ENCODE measurements around the gene FASTKD2. TPM values are rescaled to one million over a fixed set of nuclear protein-coding genes. Genes with fewer than 3 reads are reported as not detected.
A peak's percentile ranks its signal among the peaks of the same experiment; 100 is the strongest.

Gene FASTKD2
- total RNA-seq, 2 experiments from 2014 or later: 33.9 to 37.0 TPM

- no peaks in the 10 kb centered on the region for H3K9me3 Mint-ChIP-seq (ENCODE audit: low read depth)
- H3K27ac Mint-ChIP-seq: no peak overlapping the region
- H3K4me3 Mint-ChIP-seq: no peak overlapping the region
- ATAC-seq (no peak), DNase-seq (no peak)
- H3K36me3 Mint-ChIP-seq (ENCODE audit: low read depth): no peaks in the 10 kb centered on the region
- ChIA-PET POLR2A (no interaction called here), CTCF (interaction anchor here (0.7 kb wide), 1 partner anchor 44 kb away, joined by 3 read pairs; no protein-coding TSS in a partner anchor)
- intact Hi-C loops (cut with DNase I, micrococcal nuclease): no loop called here
- H3K27me3 Mint-ChIP-seq: peaks cover 14% of the 10 kb centered on the region
- peaks cover 7% of the 10 kb centered on the region for H3K4me1 Mint-ChIP-seq
Observed at GRCh38 chr2:206740800-206741199, 24.6 kb upstream of the FASTKD2 start.

- ATAC-seq (no peak), DNase-seq (no peak)
- CTCF ChIA-PET: interaction anchor here (1.0 kb wide), 1 partner anchor 8 kb away, joined by 4 read pairs; no protein-coding TSS in a partner anchor
- Mint-ChIP-seq H3K4me3 (no peak overlapping the region), H3K36me3 (ENCODE audit: low read depth) (no peaks in the 10 kb centered on the region), H3K9me3 (ENCODE audit: low read depth) (no peaks in the 10 kb centered on the region), H3K27ac (no peak overlapping the region), H3K4me1 (no peaks in the 10 kb centered on the region), H3K27me3 (peaks cover 29% of the 10 kb centered on the region)
- intact Hi-C loops (cut with DNase I, micrococcal nuclease): no loop called here
- POLR2A ChIA-PET: no interaction called here
Observed at GRCh38 chr2:206756816-206757215, 8.6 kb upstream of the FASTKD2 start.

- DNase-seq (no peak), ATAC-seq (no peak)
- Mint-ChIP-seq H3K27ac (peak overlapping the region; percentile 98), H3K4me1 (peaks cover 34% of the 10 kb centered on the region), H3K4me3 (peak overlapping the region; percentile 93), H3K9me3 (ENCODE audit: low read depth) (no peaks in the 10 kb centered on the region), H3K27me3 (peaks cover 4% of the 10 kb centered on the region), H3K36me3 (ENCODE audit: low read depth) (peaks cover 19% of the 10 kb centered on the region)
- POLR2A ChIA-PET: interaction anchor here (0.7 to 1.1 kb wide), 6 partner anchors 28 to 765 kb away, joined by 3 to 4 read pairs (median 4); partner anchors contain the start of genes CREB1, EEF1B2 and KLF7
- intact Hi-C loops (cut with DNase I, micrococcal nuclease): loop anchor here (1.0 to 5.0 kb wide), 8 partner anchors 27 to 1503 kb away; partner anchors contain the start of genes METTL21A (in 2 of the 2), CREB1 (in 1 of the 2), EEF1B2 (in 1 of the 2) and NDUFS1 (in 1 of the 2)
- CTCF ChIA-PET: interaction anchor here (0.6 to 1.6 kb wide), 6 partner anchors 16 to 60 kb away, joined by 3 to 9 read pairs (median 4); no protein-coding TSS in a partner anchor
Observed at GRCh38 chr2:206764673-206765241, 649 bp upstream of the FASTKD2 start.

GRCh38 chr2:206766057-206766930 lies 888 bp downstream of the FASTKD2 start:
- ChIA-PET CTCF (interaction anchor here (0.8 to 1.6 kb wide), 3 partner anchors 14 to 859 kb away, joined by 3 to 9 read pairs (median 3); partner anchors contain the start of gene METTL21A), POLR2A (interaction anchor here (0.7 to 1.1 kb wide), 3 partner anchors 17 to 763 kb away, joined by 3 to 4 read pairs (median 3); partner anchors contain the start of gene CREB1)
- intact Hi-C loops (cut with DNase I, micrococcal nuclease): loop anchor here in 1 of 2 experiments (5.0 kb wide), 3 partner anchors 494 to 1501 kb away; partner anchors contain the start of genes PIKFYVE and ZDBF2
- peaks cover 37% of the 10 kb centered on the region for H3K4me1 Mint-ChIP-seq
- ATAC-seq (no peak), DNase-seq (no peak)
- no peaks in the 10 kb centered on the region for H3K9me3 Mint-ChIP-seq (ENCODE audit: low read depth)
- peaks cover 30% of the 10 kb centered on the region for H3K36me3 Mint-ChIP-seq (ENCODE audit: low read depth)
- H3K4me3 Mint-ChIP-seq: peak overlapping the region; percentile 93
- peak overlapping the region; percentile 98 for H3K27ac Mint-ChIP-seq
- H3K27me3 Mint-ChIP-seq: no peaks in the 10 kb centered on the region

- intact Hi-C loops (cut with DNase I, micrococcal nuclease): no loop called here
- Mint-ChIP-seq H3K27ac (peak overlapping the region; percentile 42), H3K9me3 (ENCODE audit: low read depth) (peaks cover 11% of the 10 kb centered on the region), H3K4me1 (peaks cover 40% of the 10 kb centered on the region), H3K36me3 (ENCODE audit: low read depth) (peaks cover 77% of the 10 kb centered on the region), H3K27me3 (no peaks in the 10 kb centered on the region), H3K4me3 (no peak overlapping the region)
- DNase-seq: no peak
- ATAC-seq: no peak
- ChIA-PET POLR2A (no interaction called here), CTCF (interaction anchor here (1.2 to 1.5 kb wide), 2 partner anchors 8 to 17 kb away, joined by 3 to 6 read pairs; no protein-coding TSS in a partner anchor)
Observed at GRCh38 chr2:206774871-206775270, 9.5 kb downstream of the FASTKD2 start.

- H3K27ac Mint-ChIP-seq: no peak overlapping the region
- peaks cover 44% of the 10 kb centered on the region for H3K4me1 Mint-ChIP-seq
- intact Hi-C loops (cut with DNase I, micrococcal nuclease): no loop called here
- H3K4me3 Mint-ChIP-seq: no peak overlapping the region
- no peak for DNase-seq
- H3K27me3 Mint-ChIP-seq: no peaks in the 10 kb centered on the region
- CTCF ChIA-PET: interaction anchor here (0.7 to 1.4 kb wide), 2 partner anchors 9 to 697 kb away, joined by 3 read pairs; no protein-coding TSS in a partner anchor
- ATAC-seq: no peak
- POLR2A ChIA-PET: no interaction called here
- H3K9me3 Mint-ChIP-seq (ENCODE audit: low read depth): peaks cover 18% of the 10 kb centered on the region
- H3K36me3 Mint-ChIP-seq (ENCODE audit: low read depth): peaks cover 79% of the 10 kb centered on the region
Observed at GRCh38 chr2:206776432-206776831, 11.0 kb downstream of the FASTKD2 start.

- Mint-ChIP-seq H3K4me3 (no peak overlapping the region), H3K27ac (peak overlapping the region; percentile 38), H3K4me1 (peaks cover 47% of the 10 kb centered on the region), H3K27me3 (no peaks in the 10 kb centered on the region), H3K36me3 (ENCODE audit: low read depth) (peaks cover 86% of the 10 kb centered on the region), H3K9me3 (ENCODE audit: low read depth) (peaks cover 18% of the 10 kb centered on the region)
- intact Hi-C loops (cut with DNase I, micrococcal nuclease): loop anchor here (1.0 to 2.0 kb wide), 4 partner anchors 11 to 388 kb away; no protein-coding TSS in a partner anchor
- no peak for DNase-seq
- no peak for ATAC-seq
- CTCF ChIA-PET: interaction anchor here (0.6 to 5.0 kb wide), 11 partner anchors 9 to 1260 kb away, joined by 3 to 45 read pairs (median 8); partner anchors contain the start of genes FASTKD2 and MDH1B
- POLR2A ChIA-PET: no interaction called here
Observed at GRCh38 chr2:206780671-206781070, 15.3 kb downstream of the FASTKD2 start.

GRCh38 chr2:206783718-206784117 lies 18.3 kb downstream of the FASTKD2 start:
- peaks cover 30% of the 10 kb centered on the region for H3K4me1 Mint-ChIP-seq
- H3K4me3 Mint-ChIP-seq: no peak overlapping the region
- peaks cover 69% of the 10 kb centered on the region for H3K36me3 Mint-ChIP-seq (ENCODE audit: low read depth)
- DNase-seq: no peak
- H3K27me3 Mint-ChIP-seq: no peaks in the 10 kb centered on the region
- ATAC-seq: no peak
- POLR2A ChIA-PET: no interaction called here
- intact Hi-C loops (cut with DNase I, micrococcal nuclease): no loop called here
- CTCF ChIA-PET: interaction anchor here (0.8 to 5.0 kb wide), 7 partner anchors 10 to 688 kb away, joined by 3 to 25 read pairs (median 3); no protein-coding TSS in a partner anchor
- peaks cover 13% of the 10 kb centered on the region for H3K9me3 Mint-ChIP-seq (ENCODE audit: low read depth)
- no peak overlapping the region for H3K27ac Mint-ChIP-seq

GRCh38 chr2:206784559-206785353 lies 19.4 kb downstream of the FASTKD2 start:
- ATAC-seq (peak; percentile 69), DNase-seq (peak; percentile 15)
- intact Hi-C loops (cut with DNase I, micrococcal nuclease): no loop called here
- peaks cover 7% of the 10 kb centered on the region for H3K9me3 Mint-ChIP-seq (ENCODE audit: low read depth)
- H3K4me1 Mint-ChIP-seq: peaks cover 26% of the 10 kb centered on the region
- H3K27me3 Mint-ChIP-seq: no peaks in the 10 kb centered on the region
- ChIA-PET CTCF (interaction anchor here (2.2 to 5.0 kb wide), 2 partner anchors 14 to 90 kb away, joined by 6 to 25 read pairs; no protein-coding TSS in a partner anchor), POLR2A (interaction anchor here (0.6 kb wide), 1 partner anchor 523 kb away, joined by 3 read pairs; no protein-coding TSS in a partner anchor)
- H3K4me3 Mint-ChIP-seq: no peak overlapping the region
- H3K36me3 Mint-ChIP-seq (ENCODE audit: low read depth): peaks cover 66% of the 10 kb centered on the region
- H3K27ac Mint-ChIP-seq: peak overlapping the region; percentile 24

- no peaks in the 10 kb centered on the region for H3K9me3 Mint-ChIP-seq (ENCODE audit: low read depth)
- no peak overlapping the region for H3K4me3 Mint-ChIP-seq
- intact Hi-C loops (cut with DNase I, micrococcal nuclease): loop anchor here in 1 of 2 experiments (10.0 kb wide), 1 partner anchor 374 kb away; the partner anchor contains the start of gene KLF7
- H3K36me3 Mint-ChIP-seq (ENCODE audit: low read depth): peaks cover 46% of the 10 kb centered on the region
- ChIA-PET POLR2A (interaction anchor here (1.3 kb wide), 1 partner anchor 8 kb away, joined by 3 read pairs; no protein-coding TSS in a partner anchor), CTCF (interaction anchor here (0.6 to 1.9 kb wide), 5 partner anchors 10 to 687 kb away, joined by 3 to 8 read pairs (median 3); no protein-coding TSS in a partner anchor)
- no peak for ATAC-seq
- peaks cover 2% of the 10 kb centered on the region for H3K4me1 Mint-ChIP-seq
- no peak overlapping the region for H3K27ac Mint-ChIP-seq
- no peaks in the 10 kb centered on the region for H3K27me3 Mint-ChIP-seq
- DNase-seq: no peak
Observed at GRCh38 chr2:206790311-206790935, 25.0 kb downstream of the FASTKD2 start.
